Hepatocyte (in vitro differentiated cells): Measurements from ENCODE around the gene SPOCK2.

Experiments
- EZH2 ChIP-seq: fragments of 200-600 bp; sonication (generic); IDR thresholded peaks from 2 replicates; pipeline ENCODE4 v1.6.1; 2016; ENCODE audit warnings: antibody characterized with exemption, mild to moderate bottlenecking, borderline replicate concordance
- TF ChIP-seq, protein P1 (sequence below): fragments of 200-600 bp; sonication (generic); IDR thresholded peaks from 2 replicates; pipeline ENCODE4 v1.5.1; 2016; ENCODE audit warnings: antibody characterized with exemption, mild to moderate bottlenecking; ENCODE audit not compliant: poor library complexity

GRCh38 chr10:72013202-72013945 lies 75.0 kb downstream of the SPOCK2 start:
- TF ChIP-seq, protein P1, sequence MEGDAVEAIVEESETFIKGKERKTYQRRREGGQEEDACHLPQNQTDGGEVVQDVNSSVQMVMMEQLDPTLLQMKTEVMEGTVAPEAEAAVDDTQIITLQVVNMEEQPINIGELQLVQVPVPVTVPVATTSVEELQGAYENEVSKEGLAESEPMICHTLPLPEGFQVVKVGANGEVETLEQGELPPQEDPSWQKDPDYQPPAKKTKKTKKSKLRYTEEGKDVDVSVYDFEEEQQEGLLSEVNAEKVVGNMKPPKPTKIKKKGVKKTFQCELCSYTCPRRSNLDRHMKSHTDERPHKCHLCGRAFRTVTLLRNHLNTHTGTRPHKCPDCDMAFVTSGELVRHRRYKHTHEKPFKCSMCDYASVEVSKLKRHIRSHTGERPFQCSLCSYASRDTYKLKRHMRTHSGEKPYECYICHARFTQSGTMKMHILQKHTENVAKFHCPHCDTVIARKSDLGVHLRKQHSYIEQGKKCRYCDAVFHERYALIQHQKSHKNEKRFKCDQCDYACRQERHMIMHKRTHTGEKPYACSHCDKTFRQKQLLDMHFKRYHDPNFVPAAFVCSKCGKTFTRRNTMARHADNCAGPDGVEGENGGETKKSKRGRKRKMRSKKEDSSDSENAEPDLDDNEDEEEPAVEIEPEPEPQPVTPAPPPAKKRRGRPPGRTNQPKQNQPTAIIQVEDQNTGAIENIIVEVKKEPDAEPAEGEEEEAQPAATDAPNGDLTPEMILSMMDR, result no peak
- TF ChIP-seq EZH2, result no peak
